Activated naive CD4-positive, alpha-beta T cell treated with anti-CD3 and anti-CD28 coated beads, Interleukin-2, amount 50 U/mL, for 24 hours (primary cell): Measurements from ENCODE around the gene CCDC179.

ENCODE experiments used
- H3K27ac Mint-ChIP-seq: one replicate; pipeline ENCODE4 v1.8.0; 2021; ENCODE audit warnings: mild to moderate bottlenecking, mixed read lengths
- H3K27me3 Mint-ChIP-seq: one replicate; pipeline ENCODE4 v1.8.0; 2021; ENCODE audit warnings: mixed read lengths
- H3K36me3 Mint-ChIP-seq: one replicate; pipeline ENCODE4 v1.8.0; 2021; ENCODE audit warnings: mixed read lengths
- H3K4me1 Mint-ChIP-seq: one replicate; pipeline ENCODE4 v1.8.0; 2021; ENCODE audit warnings: mixed read lengths
- H3K4me3 Mint-ChIP-seq: one replicate; pipeline ENCODE4 v1.8.0; 2021; ENCODE audit warnings: mild to moderate bottlenecking, mixed read lengths
- H3K9me3 Mint-ChIP-seq: one replicate; pipeline ENCODE4 v1.8.0; 2021; ENCODE audit warnings: mixed read lengths

CCDC179 gene

GRCh38 chr11:22830082-22830414 lies 30.2 kb downstream of the CCDC179 start:
- Mint-ChIP-seq H3K9me3 (no peaks in the 10 kb centered on the region), H3K36me3 (peaks cover 4% of the 10 kb centered on the region), H3K4me1 (peaks cover 16% of the 10 kb centered on the region), H3K27ac (peak overlapping the region; percentile 81), H3K27me3 (no peaks in the 10 kb centered on the region), H3K4me3 (peak overlapping the region; percentile 93)

GRCh38 chr11:22829231-22830081 lies 30.8 kb downstream of the CCDC179 start, which contains the start of gene SVIP:
Gene SVIP, minus strand, starts transcription at chr11:22829801. Its CDS starts 53 bp downstream, at chr11:22829748.
- no peaks in the 10 kb centered on the region for H3K27me3 Mint-ChIP-seq
- peak within 1 kb of the TSS; percentile 93 for H3K4me3 Mint-ChIP-seq
- H3K9me3 Mint-ChIP-seq: no peaks in the 10 kb centered on the region
- peaks cover 5% of the 10 kb centered on the region for H3K36me3 Mint-ChIP-seq
- peaks cover 16% of the 10 kb centered on the region for H3K4me1 Mint-ChIP-seq
- H3K27ac Mint-ChIP-seq: peak within 1 kb of the TSS; percentile 81

- no peaks in the 10 kb centered on the region for H3K27me3 Mint-ChIP-seq
- H3K4me3 Mint-ChIP-seq: peak overlapping the region; percentile 93
- peaks cover 5% of the 10 kb centered on the region for H3K36me3 Mint-ChIP-seq
- no peaks in the 10 kb centered on the region for H3K9me3 Mint-ChIP-seq
- peaks cover 16% of the 10 kb centered on the region for H3K4me1 Mint-ChIP-seq
- peak overlapping the region; percentile 35 for H3K27ac Mint-ChIP-seq
Measured at GRCh38 chr11:22828373-22828772, 31.9 kb downstream of the CCDC179 start.

- H3K27ac Mint-ChIP-seq: no peak overlapping the region
- H3K27me3 Mint-ChIP-seq: no peaks in the 10 kb centered on the region
- H3K9me3 Mint-ChIP-seq: peaks cover 9% of the 10 kb centered on the region
- peaks cover 35% of the 10 kb centered on the region for H3K36me3 Mint-ChIP-seq
- H3K4me1 Mint-ChIP-seq: peaks cover 2% of the 10 kb centered on the region
- no peak overlapping the region for H3K4me3 Mint-ChIP-seq
Measured at GRCh38 chr11:22822203-22822602, 38.1 kb downstream of the CCDC179 start.

GRCh38 chr11:22809893-22810292 lies 50.4 kb downstream of the CCDC179 start:
- H3K4me3 Mint-ChIP-seq: no peak overlapping the region
- no peaks in the 10 kb centered on the region for H3K27me3 Mint-ChIP-seq
- no peaks in the 10 kb centered on the region for H3K9me3 Mint-ChIP-seq
- no peaks in the 10 kb centered on the region for H3K4me1 Mint-ChIP-seq
- H3K36me3 Mint-ChIP-seq: peaks cover 6% of the 10 kb centered on the region
- H3K27ac Mint-ChIP-seq: no peak overlapping the region

- Mint-ChIP-seq H3K27ac (no peak overlapping the region), H3K36me3 (peaks cover 3% of the 10 kb centered on the region), H3K4me3 (no peak overlapping the region), H3K27me3 (no peaks in the 10 kb centered on the region), H3K9me3 (no peaks in the 10 kb centered on the region), H3K4me1 (no peaks in the 10 kb centered on the region)
Measured at GRCh38 chr11:22808571-22809197, 51.6 kb downstream of the CCDC179 start.

- no peak overlapping the region for H3K27ac Mint-ChIP-seq
- H3K4me1 Mint-ChIP-seq: no peaks in the 10 kb centered on the region
- H3K4me3 Mint-ChIP-seq: no peak overlapping the region
- no peaks in the 10 kb centered on the region for H3K9me3 Mint-ChIP-seq
- peaks cover 3% of the 10 kb centered on the region for H3K36me3 Mint-ChIP-seq
- no peaks in the 10 kb centered on the region for H3K27me3 Mint-ChIP-seq
Measured at GRCh38 chr11:22807855-22808570, 52.3 kb downstream of the CCDC179 start.

- Mint-ChIP-seq H3K36me3 (peaks cover 3% of the 10 kb centered on the region), H3K9me3 (no peaks in the 10 kb centered on the region), H3K27me3 (no peaks in the 10 kb centered on the region), H3K27ac (no peak overlapping the region), H3K4me3 (no peak overlapping the region), H3K4me1 (no peaks in the 10 kb centered on the region)
Measured at GRCh38 chr11:22807391-22807790, 52.9 kb downstream of the CCDC179 start.

GRCh38 chr11:22802861-22803260 lies 57.4 kb downstream of the CCDC179 start:
- Mint-ChIP-seq H3K4me3 (no peak overlapping the region), H3K27me3 (no peaks in the 10 kb centered on the region), H3K4me1 (no peaks in the 10 kb centered on the region), H3K9me3 (no peaks in the 10 kb centered on the region), H3K36me3 (no peaks in the 10 kb centered on the region), H3K27ac (no peak overlapping the region)

GRCh38 chr11:22800482-22800881 lies 59.8 kb downstream of the CCDC179 start:
- no peaks in the 10 kb centered on the region for H3K4me1 Mint-ChIP-seq
- H3K27ac Mint-ChIP-seq: no peak overlapping the region
- H3K27me3 Mint-ChIP-seq: peaks cover 1% of the 10 kb centered on the region
- no peak overlapping the region for H3K4me3 Mint-ChIP-seq
- H3K36me3 Mint-ChIP-seq: no peaks in the 10 kb centered on the region
- H3K9me3 Mint-ChIP-seq: no peaks in the 10 kb centered on the region

GRCh38 chr11:22798901-22799300 lies 61.4 kb downstream of the CCDC179 start:
- no peaks in the 10 kb centered on the region for H3K9me3 Mint-ChIP-seq
- no peaks in the 10 kb centered on the region for H3K4me1 Mint-ChIP-seq
- no peak overlapping the region for H3K27ac Mint-ChIP-seq
- no peak overlapping the region for H3K4me3 Mint-ChIP-seq
- H3K27me3 Mint-ChIP-seq: peaks cover 1% of the 10 kb centered on the region
- H3K36me3 Mint-ChIP-seq: no peaks in the 10 kb centered on the region

- no peaks in the 10 kb centered on the region for H3K9me3 Mint-ChIP-seq
- H3K27ac Mint-ChIP-seq: no peak overlapping the region
- H3K4me3 Mint-ChIP-seq: no peak overlapping the region
- no peaks in the 10 kb centered on the region for H3K4me1 Mint-ChIP-seq
- H3K27me3 Mint-ChIP-seq: peaks cover 1% of the 10 kb centered on the region
- no peaks in the 10 kb centered on the region for H3K36me3 Mint-ChIP-seq
Measured at GRCh38 chr11:22797047-22797446, 63.2 kb downstream of the CCDC179 start.
